Nephron progenitor cell (in vitro differentiated cells): Measurements from ENCODE around the gene AOPEP.

Experiments
- DNase-seq: peaks from one replicate; pipeline ENCODE4 v3.0.0; 2021
- H3K27ac Mint-ChIP-seq: 2 replicates; pipeline ENCODE4 v1.8.0; 2021; ENCODE audit warnings: mild to moderate bottlenecking, moderate library complexity, mixed read lengths
- H3K27me3 Mint-ChIP-seq: 2 replicates; pipeline ENCODE4 v1.8.0; 2021; ENCODE audit warnings: mild to moderate bottlenecking, low read depth, mixed read lengths; ENCODE audit not compliant: poor library complexity
- H3K36me3 Mint-ChIP-seq: 2 replicates; pipeline ENCODE4 v1.8.0; 2021; ENCODE audit warnings: low read depth, mixed read lengths
- H3K4me1 Mint-ChIP-seq: 2 replicates; pipeline ENCODE4 v1.8.0; 2021; ENCODE audit warnings: mixed read lengths
- H3K4me3 Mint-ChIP-seq: 2 replicates; pipeline ENCODE4 v1.8.0; 2021; ENCODE audit warnings: mild to moderate bottlenecking, moderate library complexity, mixed read lengths
- H3K9me3 Mint-ChIP-seq: 2 replicates; pipeline ENCODE4 v1.8.0; 2021; ENCODE audit warnings: mild to moderate bottlenecking, moderate library complexity, mixed read lengths
- TF ChIP-seq, protein P1 (sequence below): fragments of 200-600 bp; sonication (generic); IDR thresholded peaks from 2 replicates; pipeline ENCODE4 v1.5.0; 2021; ENCODE audit warnings: antibody characterized with exemption

AOPEP gene, protein sequence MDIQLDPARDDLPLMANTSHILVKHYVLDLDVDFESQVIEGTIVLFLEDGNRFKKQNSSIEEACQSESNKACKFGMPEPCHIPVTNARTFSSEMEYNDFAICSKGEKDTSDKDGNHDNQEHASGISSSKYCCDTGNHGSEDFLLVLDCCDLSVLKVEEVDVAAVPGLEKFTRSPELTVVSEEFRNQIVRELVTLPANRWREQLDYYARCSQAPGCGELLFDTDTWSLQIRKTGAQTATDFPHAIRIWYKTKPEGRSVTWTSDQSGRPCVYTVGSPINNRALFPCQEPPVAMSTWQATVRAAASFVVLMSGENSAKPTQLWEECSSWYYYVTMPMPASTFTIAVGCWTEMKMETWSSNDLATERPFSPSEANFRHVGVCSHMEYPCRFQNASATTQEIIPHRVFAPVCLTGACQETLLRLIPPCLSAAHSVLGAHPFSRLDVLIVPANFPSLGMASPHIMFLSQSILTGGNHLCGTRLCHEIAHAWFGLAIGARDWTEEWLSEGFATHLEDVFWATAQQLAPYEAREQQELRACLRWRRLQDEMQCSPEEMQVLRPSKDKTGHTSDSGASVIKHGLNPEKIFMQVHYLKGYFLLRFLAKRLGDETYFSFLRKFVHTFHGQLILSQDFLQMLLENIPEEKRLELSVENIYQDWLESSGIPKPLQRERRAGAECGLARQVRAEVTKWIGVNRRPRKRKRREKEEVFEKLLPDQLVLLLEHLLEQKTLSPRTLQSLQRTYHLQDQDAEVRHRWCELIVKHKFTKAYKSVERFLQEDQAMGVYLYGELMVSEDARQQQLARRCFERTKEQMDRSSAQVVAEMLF

DNA sequence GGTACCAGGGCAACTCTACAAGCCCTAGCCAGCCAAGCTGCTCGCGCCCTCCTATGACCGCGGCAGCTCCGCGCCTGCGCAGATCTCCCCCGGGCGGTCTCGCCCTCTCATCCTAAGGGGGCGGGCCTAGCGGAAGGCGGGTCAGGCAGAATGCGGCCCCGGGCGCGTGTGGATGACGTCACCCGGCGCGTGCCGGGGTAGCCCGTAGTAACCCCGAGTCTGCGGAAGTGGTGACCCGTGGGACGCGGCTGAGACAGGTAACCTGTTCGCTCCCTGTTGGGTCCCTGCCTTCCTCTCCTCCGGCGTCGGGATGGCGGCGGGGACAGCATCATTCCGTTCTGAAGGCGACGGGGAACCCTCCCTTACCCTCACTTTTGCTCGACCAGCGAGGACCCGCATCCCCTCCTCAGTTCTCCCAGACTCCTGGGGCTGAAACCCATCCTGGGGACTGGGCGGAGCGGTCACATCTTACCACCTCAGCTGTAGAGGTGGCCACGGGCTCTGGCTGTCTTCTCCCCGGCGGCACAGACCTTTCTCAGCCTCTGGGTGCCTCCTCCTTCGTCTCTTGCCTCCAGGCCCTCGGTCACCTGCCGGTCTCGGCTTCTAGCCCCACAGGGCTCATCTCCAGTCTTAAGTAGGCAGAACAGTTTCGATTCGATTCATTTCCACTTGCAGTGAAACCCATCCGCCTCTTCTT lies at the start of gene AOPEP:
AOPEP (plus strand) TSS at position 205 of the 697 bp plus-strand sequence. CDS start 33,085 bp downstream, outside the sequence.
- DNase-seq: peak; percentile 99
- Mint-ChIP-seq H3K9me3 (peaks cover 11% of the 10 kb centered on the region), H3K36me3 (no peaks in the 10 kb centered on the region), H3K4me3 (peak within 1 kb of the TSS; percentile 99), H3K4me1 (peaks cover 20% of the 10 kb centered on the region), H3K27me3 (peaks cover 18% of the 10 kb centered on the region), H3K27ac (peak within 1 kb of the TSS; percentile 98)
- TF ChIP-seq, protein P1, sequence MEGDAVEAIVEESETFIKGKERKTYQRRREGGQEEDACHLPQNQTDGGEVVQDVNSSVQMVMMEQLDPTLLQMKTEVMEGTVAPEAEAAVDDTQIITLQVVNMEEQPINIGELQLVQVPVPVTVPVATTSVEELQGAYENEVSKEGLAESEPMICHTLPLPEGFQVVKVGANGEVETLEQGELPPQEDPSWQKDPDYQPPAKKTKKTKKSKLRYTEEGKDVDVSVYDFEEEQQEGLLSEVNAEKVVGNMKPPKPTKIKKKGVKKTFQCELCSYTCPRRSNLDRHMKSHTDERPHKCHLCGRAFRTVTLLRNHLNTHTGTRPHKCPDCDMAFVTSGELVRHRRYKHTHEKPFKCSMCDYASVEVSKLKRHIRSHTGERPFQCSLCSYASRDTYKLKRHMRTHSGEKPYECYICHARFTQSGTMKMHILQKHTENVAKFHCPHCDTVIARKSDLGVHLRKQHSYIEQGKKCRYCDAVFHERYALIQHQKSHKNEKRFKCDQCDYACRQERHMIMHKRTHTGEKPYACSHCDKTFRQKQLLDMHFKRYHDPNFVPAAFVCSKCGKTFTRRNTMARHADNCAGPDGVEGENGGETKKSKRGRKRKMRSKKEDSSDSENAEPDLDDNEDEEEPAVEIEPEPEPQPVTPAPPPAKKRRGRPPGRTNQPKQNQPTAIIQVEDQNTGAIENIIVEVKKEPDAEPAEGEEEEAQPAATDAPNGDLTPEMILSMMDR: no peak

DNA sequence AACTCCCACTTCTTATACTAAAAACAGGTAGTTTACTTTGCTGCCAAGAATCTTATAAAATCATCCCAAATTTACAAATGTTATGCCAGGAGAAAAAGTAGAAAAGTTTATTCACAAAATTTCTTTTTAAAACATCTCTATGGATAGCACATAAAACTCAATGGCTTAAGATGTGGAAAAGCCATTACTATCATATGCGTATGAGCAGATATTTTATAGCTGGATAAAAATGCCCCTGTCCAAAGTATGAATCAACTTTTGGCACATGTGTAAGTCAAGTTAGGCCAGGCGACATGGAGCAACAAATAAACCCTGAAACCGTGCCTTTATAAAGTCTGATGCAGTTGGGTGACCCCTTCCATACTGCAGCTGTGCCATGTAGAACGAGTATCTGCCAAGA lies 48.6 kb upstream of the AOPEP start:
- TF ChIP-seq, protein P1: no peak
- Mint-ChIP-seq H3K4me1 (peaks cover 6% of the 10 kb centered on the region), H3K36me3 (no peaks in the 10 kb centered on the region), H3K27ac (no peak overlapping the region), H3K9me3 (no peaks in the 10 kb centered on the region), H3K4me3 (no peak overlapping the region), H3K27me3 (peaks cover 6% of the 10 kb centered on the region)
- no peak for DNase-seq

DNA sequence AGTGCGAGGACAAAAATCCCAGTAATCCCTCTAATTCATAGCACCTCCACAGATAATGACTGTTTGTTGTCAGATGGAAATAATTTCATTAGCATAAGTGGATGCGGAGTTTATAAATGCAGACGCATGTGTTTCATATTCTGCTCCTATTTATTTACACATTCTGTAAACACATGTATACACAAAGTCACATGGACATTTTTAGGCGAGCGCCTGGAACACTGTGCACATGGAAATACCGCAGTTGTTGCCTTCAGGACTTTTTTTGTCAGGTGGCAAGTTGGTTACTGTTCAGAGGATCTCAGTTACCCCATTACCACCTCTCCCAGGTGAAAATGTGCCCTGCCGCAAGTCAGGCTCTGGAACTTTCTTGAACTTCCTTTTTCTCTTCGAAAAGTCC lies 46.9 kb upstream of the AOPEP start:
- Mint-ChIP-seq H3K9me3 (no peaks in the 10 kb centered on the region), H3K27ac (no peak overlapping the region), H3K27me3 (peaks cover 9% of the 10 kb centered on the region), H3K4me3 (no peak overlapping the region), H3K4me1 (peaks cover 6% of the 10 kb centered on the region), H3K36me3 (no peaks in the 10 kb centered on the region)
- TF ChIP-seq, protein P1: no peak
- DNase-seq: no peak

DNA sequence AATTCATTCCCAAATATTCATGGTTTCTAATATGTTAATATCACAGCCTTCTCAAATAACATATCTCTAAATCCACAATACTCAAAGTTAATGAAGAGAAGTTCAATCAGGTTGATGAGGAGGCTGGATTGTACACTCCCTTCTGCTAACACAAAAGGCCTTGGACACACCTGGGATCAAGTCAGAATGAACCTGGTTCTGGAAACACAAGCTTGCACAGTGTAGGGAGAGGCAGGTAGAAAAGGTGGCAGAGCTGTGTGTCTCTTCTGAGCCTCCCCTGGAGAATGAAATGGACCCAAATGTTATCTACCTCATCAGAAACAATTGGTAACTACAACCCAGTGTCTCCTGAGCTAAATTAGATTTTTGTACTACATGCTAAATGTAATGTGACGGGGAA lies 46.5 kb upstream of the AOPEP start:
- H3K36me3 Mint-ChIP-seq: no peaks in the 10 kb centered on the region
- H3K4me1 Mint-ChIP-seq: peaks cover 6% of the 10 kb centered on the region
- no peak for DNase-seq
- TF ChIP-seq, protein P1: no peak
- H3K27me3 Mint-ChIP-seq: peaks cover 9% of the 10 kb centered on the region
- H3K4me3 Mint-ChIP-seq: no peak overlapping the region
- no peaks in the 10 kb centered on the region for H3K9me3 Mint-ChIP-seq
- H3K27ac Mint-ChIP-seq: no peak overlapping the region

DNA sequence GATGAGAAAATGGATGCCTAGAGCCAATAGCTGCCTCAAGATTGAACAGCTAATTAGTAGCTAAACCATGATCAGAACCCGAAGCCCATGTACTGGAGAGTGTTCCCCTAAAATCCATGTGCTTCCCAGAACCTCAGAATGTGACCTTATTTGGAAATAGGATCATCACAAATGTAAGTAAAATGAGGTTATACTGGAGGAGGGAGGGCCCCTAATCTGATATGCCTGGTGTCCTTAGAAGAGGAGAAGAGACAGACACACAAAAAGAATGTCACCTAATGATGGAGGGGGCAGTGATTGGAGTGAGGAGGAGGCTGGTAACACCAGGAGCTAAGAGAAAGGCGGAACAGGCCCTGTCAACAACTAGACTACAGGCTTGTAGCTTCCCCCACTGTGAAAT lies 45.9 kb upstream of the AOPEP start:
- Mint-ChIP-seq H3K4me3 (no peak overlapping the region), H3K9me3 (no peaks in the 10 kb centered on the region), H3K27me3 (peaks cover 6% of the 10 kb centered on the region), H3K4me1 (peaks cover 6% of the 10 kb centered on the region), H3K36me3 (no peaks in the 10 kb centered on the region), H3K27ac (no peak overlapping the region)
- TF ChIP-seq, protein P1: no peak
- no peak for DNase-seq
